NCI-H748 (cell line): Measurements from ENCODE around the gene SUPT3H.
"Not testable (repeated sequence)": the region's sequence is repeated elsewhere in the genome, so short reads cannot be mapped to it uniquely, and the experiment has no call there.

Experiments
- DNase-seq: peaks from one replicate; lab custom pipeline; 2025; ENCODE audit not compliant: unreplicated experiment; lab: John Stamatoyannopoulos, UW

SUPT3H gene

DNA sequence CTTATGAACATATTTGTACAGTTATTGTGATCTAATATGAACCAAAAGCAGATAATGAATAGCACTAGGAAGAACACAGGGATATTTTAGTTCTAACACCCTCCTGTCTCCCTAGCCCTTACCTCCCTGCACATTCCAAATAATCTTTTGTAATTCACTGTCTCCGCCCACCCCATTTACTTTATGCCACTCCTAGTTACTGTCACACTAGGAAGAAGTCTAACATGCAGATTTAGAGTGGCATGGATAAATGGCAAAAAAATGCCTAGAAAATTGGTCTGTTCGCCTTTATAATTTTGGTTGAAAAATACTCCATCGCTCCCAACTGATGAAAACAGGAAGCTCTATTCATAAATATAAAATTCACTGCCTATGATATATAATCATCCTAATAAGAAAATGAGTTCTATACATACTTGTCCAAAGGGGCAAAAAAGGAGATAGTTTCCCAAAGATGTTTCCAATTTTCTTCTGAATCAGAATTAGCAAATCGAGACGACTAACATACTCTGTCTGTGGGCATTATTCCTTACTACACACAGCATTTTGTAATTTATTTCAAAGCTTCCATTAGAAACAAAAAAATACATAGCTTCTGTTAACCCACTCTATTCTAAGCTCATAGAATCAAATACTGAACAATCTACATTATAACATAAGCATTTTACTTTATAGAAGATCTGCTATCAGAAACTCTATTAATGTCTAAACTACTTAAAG is 50.9 kb downstream of the SUPT3H start:
- peak; percentile 19 for DNase-seq

DNA sequence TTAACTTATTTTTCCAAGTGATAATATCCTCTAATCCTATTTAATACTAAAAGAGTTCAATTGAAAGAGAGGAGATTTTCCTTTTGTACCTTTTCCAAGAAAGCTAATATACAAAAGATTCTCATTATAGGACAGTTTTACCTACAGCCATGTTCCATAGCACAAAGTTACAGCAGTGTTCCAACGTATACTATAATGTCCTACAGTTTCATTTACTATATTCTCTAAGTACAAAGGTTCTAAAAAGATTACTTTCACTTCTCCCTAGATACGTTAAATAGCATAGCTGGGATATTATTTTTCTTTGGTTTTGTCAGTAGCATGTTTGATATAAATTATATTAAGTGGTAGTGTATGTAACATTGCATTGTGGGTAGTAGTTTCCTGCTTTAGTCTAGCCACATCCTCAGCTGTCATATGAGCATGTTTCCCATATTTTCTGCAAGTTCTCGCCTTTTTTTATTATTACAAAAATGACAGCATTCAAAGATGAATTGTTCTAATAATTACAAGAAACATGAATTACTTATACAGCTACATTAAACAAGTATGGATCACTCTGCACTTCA is 54.0 kb downstream of the SUPT3H start:
- DNase-seq = no peak

- DNase-seq = no peak
Observed at GRCh38 chr6:45320349-45320748, 57.4 kb downstream of the SUPT3H start.

GRCh38 chr6:45314146-45314545 is 63.6 kb downstream of the SUPT3H start:
- no peak for DNase-seq

- no peak for DNase-seq
Observed at GRCh38 chr6:45310118-45310788, 67.5 kb downstream of the SUPT3H start.

DNA sequence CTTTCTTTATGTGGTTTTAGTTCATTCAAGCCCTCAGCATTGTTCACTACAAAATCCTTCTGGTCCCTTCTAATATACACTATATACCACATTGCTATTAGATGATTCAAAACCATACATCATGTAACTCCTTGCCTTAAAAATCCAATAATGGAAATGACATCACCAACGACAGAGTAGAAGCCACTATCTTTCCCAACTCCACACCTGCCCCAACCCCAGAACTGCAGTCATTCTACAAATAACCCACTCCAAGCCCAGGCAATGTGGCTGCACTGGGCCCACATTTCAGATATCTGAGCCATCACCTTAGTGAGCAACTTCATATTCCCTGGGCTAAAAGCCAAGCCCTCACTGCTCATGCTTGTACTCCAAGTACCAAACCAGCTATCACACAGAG is 72.2 kb downstream of the SUPT3H start:
- no peak for DNase-seq

GRCh38 chr6:45302832-45303231 is 74.9 kb downstream of the SUPT3H start:
- DNase-seq = no peak

GRCh38 chr6:45301348-45302142 is 76.2 kb downstream of the SUPT3H start:
- no peak for DNase-seq

DNA sequence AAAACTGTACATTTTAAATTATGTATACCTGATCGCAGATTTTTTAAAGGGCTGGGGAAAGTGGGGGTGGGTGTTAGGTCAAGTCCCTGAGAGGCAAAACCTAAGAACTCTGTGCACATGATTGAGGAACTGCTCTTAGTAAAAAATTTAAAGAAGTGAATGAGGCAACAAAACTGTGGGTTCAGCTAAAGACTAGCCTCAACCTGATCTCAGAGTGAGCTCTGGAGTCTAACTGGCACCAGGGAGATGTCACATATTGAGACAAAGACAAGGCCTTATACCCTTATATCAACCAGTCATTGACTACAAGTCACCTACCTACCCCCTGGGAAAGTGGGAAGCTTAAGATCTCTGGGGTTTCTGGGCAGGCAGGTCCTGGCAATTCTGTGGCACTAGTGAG is 77.0 kb downstream of the SUPT3H start:
- no peak for DNase-seq

DNA sequence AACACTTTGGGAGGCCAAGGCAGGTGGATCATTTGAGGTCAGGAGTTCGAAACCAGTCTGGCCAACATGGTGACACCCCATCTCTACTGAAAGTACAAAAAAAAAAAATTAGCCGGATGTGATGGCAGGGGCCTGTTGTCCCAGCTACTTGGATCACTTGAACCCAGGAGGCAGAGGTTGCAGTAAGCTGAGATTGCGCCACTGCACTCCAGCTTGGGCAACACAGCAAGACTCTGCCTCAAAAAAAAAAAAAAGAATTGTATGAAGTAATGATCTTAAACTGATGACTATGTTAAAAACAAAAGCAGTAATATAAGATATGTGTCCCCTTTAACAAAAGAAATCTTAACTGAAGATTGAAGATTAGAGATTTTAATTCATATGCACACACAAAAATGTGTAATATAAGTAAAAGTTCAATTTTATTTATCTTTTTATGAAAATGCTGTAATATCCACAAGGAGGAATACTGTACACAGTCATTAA is 78.6 kb downstream of the SUPT3H start:
- DNase-seq = no peak

DNA sequence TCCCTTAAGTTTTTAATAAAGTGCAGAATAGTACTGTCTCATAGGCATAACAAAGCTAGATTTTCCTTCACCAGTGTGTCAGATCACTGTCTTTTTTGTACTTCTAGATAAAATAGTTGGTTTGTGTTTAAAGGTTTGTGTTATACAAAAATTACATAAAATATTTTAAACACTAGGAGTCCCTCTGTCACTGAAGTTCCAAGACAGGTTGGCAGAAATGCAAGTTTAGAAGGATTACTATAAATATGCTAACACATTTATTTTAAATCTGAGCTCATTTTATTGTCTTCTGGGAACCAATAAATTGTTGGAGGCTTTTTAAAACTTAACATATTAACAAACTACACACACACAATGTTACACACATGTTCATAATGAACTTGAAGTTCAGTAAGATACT is 80.4 kb downstream of the SUPT3H start:
- DNase-seq = no peak

- not testable (repeated sequence) for DNase-seq
Observed at GRCh38 chr6:45294065-45294701, 83.6 kb downstream of the SUPT3H start.

DNA sequence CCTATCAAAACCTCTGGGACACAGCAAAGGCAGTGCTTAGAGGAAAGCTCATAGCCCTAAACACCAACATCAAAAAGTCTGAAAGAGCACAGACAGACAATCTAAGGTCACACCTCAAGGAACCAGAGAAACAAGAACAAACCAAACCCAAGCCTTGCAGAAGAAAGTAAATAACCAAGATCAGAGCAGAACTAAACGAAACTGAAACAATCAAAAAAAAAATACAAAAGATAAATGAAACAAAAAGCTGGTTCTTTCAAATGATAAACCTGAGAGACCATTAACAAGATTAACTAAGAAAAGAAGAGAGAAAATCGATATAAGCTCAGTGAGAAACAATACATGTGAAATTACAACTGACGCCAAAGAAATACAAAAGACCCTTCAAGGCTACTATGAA is 84.4 kb downstream of the SUPT3H start:
- no peak for DNase-seq

- DNase-seq = no peak
Observed at GRCh38 chr6:45289751-45290514, 87.8 kb downstream of the SUPT3H start.

DNA sequence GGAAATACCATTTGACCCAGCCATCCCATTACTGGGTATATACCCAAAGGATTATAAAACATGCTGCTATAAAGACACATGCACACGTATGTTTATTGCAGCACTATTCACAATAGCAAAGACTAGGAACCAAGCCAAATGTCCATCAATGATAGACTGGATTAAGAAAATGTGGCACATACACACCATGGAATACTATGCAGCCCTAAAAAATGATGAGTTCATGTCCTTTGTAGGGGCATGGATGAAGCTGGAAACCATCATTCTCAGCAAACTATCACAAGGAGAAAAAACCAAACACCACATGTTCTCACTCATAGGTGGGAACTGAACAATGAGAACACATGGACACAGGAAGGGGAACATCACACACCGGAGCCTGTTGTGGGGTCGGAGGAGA is 91.0 kb downstream of the SUPT3H start:
- not testable (repeated sequence) for DNase-seq

- DNase-seq = no peak
Observed at GRCh38 chr6:45278367-45278766, 99.4 kb downstream of the SUPT3H start.

DNA sequence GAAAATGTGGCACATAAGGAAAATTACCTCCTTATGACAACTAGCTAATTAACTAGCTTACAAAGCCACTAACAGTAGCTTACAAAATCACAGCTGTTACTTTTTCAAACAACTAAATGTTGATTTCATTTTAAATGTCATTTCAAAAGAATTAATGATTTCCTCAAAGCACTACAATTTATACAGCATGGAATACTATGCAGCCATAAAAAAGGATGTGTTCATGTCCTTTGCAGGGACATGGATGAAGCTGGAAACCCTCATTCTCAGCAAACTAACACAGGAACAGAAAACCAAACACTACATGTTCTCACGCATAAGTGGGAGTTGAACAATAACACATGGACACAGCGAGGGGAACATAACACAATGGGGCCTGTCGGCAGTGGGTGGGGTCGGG is 100.0 kb downstream of the SUPT3H start:
- DNase-seq = not testable (repeated sequence)

- no peak for DNase-seq
Observed at GRCh38 chr6:45275358-45275757, 102.4 kb downstream of the SUPT3H start.

DNA sequence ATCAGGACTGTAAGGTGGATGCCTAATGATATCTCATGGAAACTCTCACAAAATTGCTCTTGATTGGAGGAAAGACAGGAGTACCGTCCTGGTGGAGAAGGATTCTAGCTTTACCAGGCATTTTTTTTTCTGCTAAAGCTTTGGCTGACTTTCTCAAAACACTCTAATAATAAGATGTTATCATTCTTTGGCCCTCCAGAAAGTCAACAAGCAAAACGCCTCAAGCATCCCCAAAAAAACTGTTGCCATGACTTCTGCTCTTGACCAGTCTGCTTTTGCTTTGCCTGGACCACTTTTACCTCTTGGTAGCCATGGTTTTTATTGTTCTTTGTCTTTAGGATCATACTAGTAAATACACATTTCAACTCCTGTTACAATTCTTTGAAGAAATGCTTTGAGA is 105.1 kb downstream of the SUPT3H start:
- no peak for DNase-seq

GRCh38 chr6:45265246-45265645 is 112.5 kb downstream of the SUPT3H start:
- DNase-seq = no peak
